ENCODE results near the gene GTPBP2. TPM values are rescaled to one million over a fixed set of nuclear protein-coding genes. Genes with fewer than 3 reads are reported as not detected.

The GTPBP2 gene
- total and polyA plus RNA-seq, 2 of the 13 experiments (the other 11 are each of a cell fraction or from before 2014, with no cell fraction given), result 26.9 to 88.2 TPM

GRCh38 chr6:43575772-43576551, 53.1 kb downstream of the GTPBP2 start, which contains the start of the genes POLH and XPO5 (continued):
- TF ChIP-seq ZNF607 (CRISPR knock-in tag; IDR thresholded peaks at IDR 0.05; ENCODE audit: borderline replicate concordance), result peak; percentile 97
- peak; percentile 96; the same call in 1 of the 2 replicates for TF ChIP-seq E2F2 (CRISPR knock-in tag; IDR thresholded peaks at IDR 0.05; ENCODE audit: borderline replicate concordance)
- peak; percentile 68 for TF ChIP-seq ZNF274 (CRISPR knock-in tag; IDR thresholded peaks at IDR 0.05)
- TF ChIP-seq ZFP41 (CRISPR knock-in tag; IDR thresholded peaks at IDR 0.05; ENCODE audit: borderline replicate concordance), result 0 out of 2 replicates have a peak, but pooled peaks have one; percentile 31
- TF ChIP-seq ZNF329 (CRISPR knock-in tag; IDR thresholded peaks at IDR 0.05; ENCODE audit: low read depth), result peak; percentile 85
- TF ChIP-seq ZBTB49 (CRISPR knock-in tag; IDR thresholded peaks at IDR 0.05; ENCODE audit: borderline replicate concordance), result no peak
- TF ChIP-seq ZZZ3 (CRISPR knock-in tag; IDR thresholded peaks at IDR 0.05; ENCODE audit: borderline replicate concordance), result 0 out of 2 replicates have a peak, but pooled peaks have one; percentile 31
- TF ChIP-seq, protein P1, sequence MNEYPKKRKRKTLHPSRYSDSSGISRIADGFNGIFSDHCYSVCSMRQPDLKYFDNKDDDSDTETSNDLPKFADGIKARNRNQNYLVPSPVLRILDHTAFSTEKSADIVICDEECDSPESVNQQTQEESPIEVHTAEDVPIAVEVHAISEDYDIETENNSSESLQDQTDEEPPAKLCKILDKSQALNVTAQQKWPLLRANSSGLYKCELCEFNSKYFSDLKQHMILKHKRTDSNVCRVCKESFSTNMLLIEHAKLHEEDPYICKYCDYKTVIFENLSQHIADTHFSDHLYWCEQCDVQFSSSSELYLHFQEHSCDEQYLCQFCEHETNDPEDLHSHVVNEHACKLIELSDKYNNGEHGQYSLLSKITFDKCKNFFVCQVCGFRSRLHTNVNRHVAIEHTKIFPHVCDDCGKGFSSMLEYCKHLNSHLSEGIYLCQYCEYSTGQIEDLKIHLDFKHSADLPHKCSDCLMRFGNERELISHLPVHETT (CRISPR knock-in tag; conservative IDR thresholded peaks at IDR 0.05), result no peak
- TF ChIP-seq CBFB (CRISPR knock-in tag; IDR thresholded peaks at IDR 0.05), result peak; percentile 72
- peak; percentile 95 for TF ChIP-seq NAIF1 (CRISPR knock-in tag; IDR thresholded peaks at IDR 0.05; ENCODE audit: borderline replicate concordance)
- TF ChIP-seq ZNF558 (CRISPR knock-in tag; IDR thresholded peaks at IDR 0.05; ENCODE audit: borderline replicate concordance), result peak; percentile 99
- no peak for TF ChIP-seq ZNF24 (IDR thresholded peaks at IDR 0.05)
- TF ChIP-seq TBX2 (CRISPR knock-in tag; IDR thresholded peaks at IDR 0.05; ENCODE audit: borderline replicate concordance), result peak; percentile 90
- TF ChIP-seq, protein P2, sequence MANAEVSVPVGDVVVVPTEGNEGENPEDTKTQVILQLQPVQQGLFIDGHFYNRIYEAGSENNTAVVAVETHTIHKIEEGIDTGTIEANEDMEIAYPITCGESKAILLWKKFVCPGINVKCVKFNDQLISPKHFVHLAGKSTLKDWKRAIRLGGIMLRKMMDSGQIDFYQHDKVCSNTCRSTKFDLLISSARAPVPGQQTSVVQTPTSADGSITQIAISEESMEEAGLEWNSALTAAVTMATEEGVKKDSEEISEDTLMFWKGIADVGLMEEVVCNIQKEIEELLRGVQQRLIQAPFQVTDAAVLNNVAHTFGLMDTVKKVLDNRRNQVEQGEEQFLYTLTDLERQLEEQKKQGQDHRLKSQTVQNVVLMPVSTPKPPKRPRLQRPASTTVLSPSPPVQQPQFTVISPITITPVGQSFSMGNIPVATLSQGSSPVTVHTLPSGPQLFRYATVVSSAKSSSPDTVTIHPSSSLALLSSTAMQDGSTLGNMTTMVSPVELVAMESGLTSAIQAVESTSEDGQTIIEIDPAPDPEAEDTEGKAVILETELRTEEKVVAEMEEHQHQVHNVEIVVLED (CRISPR knock-in tag; IDR thresholded peaks at IDR 0.05; ENCODE audit: borderline replicate concordance), result peak; percentile 80
- no peak for TF ChIP-seq ZSCAN30 (CRISPR knock-in tag; IDR thresholded peaks at IDR 0.05)
- no peak for TF ChIP-seq MAFK (conservative IDR thresholded peaks at IDR 0.05 in 1 of 2, IDR thresholded peaks at IDR 0.05 in 1 of 2; ENCODE audit: low read length in 2 of 2)
- TF ChIP-seq PRDM15 (CRISPR knock-in tag; IDR thresholded peaks at IDR 0.05), result 0 out of 2 replicates have a peak, but pooled peaks have one; percentile 26
